GM21360 (cell line): ENCODE results near the gene NUBPL.
"Not testable (repeated sequence)": the region's sequence is repeated elsewhere in the genome, so short reads cannot be mapped to it uniquely, and the experiment has no call there.

Experiments
- ATAC-seq: cut with Tn5 transposase; IDR thresholded peaks from one replicate; pipeline ENCODE4 v1.9.1; 2021; ENCODE audit warnings: mild to moderate bottlenecking, moderate library complexity; ENCODE audit not compliant: unreplicated experiment

The NUBPL gene

DNA sequence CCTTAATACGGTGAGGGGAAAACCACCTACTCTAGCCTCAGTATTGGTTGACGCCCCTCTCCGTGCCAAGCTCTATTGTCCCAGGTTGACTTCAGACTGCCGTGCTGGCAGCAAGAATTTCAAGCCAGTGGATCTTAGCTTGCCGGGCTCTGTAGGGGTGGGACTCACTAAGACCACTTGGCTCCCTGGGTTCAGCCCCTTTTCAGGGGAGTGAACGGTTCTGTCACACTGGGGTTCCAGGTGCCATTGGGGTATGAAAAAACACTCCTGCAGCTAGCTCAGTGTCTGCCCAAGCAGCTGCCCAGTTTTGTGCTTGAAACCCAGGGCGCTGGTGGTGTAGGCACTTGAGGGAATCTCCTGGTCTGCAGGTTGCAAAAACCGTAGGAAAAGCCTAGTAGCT lies 107.1 kb downstream of the NUBPL start:
- no peak for ATAC-seq

DNA sequence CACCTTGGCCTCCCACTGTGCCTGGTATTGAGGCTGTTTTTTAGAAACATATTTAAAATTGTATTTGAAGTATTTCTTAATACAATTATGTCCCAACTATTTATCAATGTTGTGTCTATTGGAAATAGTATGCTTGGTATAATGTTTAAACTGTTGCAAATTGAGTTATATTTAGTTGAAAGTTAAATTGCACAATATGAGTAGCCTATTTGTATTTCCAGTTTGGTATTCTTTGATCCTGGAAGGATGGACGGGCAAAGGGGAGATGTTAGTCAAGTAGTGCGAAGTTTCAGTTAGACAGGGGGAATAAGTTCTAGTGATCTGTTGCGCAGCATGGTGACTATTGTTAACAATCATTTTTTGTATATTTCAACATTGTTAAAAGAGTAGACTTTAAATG lies 111.5 kb downstream of the NUBPL start:
- no peak for ATAC-seq

DNA sequence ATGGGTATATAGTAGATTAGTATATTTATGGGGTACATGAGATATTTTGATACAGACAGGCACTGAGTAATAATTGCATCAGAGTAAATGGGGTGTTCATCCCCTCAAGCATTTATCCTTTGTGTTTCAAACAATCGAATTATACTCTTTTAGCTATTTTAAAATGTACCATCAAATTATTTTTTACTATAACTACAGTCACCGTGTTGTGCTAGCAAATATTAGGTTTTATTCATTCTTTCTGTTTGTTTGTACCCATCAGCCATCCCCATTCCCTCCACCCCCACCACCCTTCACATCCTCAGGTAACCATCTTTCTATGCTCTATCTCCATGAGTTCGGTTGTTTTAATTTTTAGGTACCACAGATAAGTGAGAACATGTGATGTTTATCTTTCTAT lies 115.8 kb downstream of the NUBPL start:
- no peak for ATAC-seq

DNA sequence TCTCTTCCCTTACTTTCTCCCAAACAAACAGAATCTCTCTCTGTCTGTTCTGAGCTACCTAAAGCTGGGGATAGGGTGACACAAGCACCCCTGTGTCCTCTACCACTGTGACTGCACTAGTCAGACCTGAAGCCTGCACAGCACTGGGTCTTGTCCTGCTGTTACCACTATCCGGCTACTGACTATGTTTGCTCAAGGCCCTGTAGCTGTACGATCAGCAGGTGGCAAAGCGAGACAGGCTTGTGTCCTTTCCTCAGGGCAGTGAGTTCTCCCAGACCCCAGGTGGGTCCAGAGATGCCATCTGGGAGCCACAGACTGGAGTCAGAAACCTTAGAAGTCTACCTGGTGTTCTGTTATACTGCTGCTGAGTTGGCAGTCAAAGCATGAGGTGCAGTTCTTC lies 116.4 kb downstream of the NUBPL start:
- ATAC-seq, result no peak

DNA sequence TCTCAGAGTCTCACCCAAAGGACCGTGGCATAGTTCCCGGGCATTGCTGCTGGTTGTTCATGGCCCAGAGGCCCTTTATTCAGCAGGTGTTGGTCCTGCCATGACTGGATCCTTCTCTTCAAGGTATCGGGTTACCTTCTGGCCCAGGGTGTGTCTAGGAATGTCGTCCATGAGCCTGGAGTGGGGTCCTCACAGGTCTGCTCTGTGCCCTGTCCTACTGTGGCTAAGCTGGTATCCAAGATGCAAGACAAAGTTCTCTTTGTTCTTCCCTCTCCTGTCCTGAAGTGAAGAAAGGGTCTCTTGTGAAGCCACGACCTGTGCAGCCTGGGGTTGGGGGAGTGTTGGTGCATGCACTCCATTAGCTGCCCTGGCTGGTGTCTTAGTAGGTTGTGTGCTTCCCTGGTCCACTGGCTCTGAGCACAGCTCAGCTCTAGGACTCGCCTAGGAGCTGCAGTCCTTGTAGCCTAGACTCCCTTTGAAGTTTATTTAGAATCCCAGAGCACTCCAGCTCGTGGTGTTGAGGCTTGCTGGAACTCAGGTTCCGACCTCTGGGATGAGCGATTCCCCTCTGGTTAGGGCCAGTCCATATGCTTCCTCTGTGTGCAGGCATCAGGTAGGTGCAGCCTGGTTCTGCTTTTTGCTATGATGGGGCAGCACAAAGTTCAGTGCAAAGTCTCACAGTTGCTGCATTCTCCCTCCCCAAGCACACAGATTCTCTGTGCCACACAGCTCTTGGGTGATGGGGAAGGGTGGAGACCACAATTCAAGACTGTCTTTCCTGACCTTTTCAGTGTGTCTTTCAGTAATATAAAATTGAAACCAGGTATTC lies 117.4 kb downstream of the NUBPL start:
- ATAC-seq, result no peak

DNA sequence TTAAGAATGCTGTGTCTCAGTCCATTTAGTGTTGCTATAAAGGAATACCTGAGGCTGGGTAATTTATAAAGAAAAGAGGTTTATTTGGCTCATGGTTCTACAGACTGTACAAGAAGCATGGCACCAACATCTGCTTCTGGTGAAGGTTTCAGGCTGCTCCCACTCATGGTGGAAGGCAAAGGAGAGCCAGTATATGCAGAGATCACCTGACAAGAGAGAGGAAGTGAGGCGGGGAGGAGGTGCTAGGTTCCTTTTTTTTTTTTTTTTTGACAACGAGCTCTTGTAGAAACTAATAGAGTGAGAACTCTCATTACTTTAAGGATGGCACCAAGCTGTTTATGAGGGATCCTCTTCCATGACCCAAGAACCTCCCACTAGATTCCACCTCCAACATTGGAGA lies 121.6 kb downstream of the NUBPL start:
- ATAC-seq, result no peak

DNA sequence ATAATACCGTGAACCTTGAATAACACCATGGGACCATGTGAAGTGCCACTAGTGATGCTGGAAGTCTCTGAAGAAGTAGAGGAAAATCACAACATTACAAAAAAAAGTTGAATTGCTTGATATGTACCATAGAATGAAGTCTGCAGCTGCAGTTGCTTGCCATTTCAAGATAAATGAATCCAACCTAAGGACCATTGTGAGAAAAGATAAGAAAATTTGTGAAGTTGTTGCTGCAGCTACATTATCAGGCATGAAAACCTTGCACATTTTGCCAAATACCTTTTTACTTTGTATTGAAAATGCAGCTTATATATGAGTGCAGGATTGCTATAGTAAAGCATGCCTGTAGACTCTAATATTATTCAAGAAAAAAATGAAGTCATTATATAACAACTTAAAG lies 126.5 kb downstream of the NUBPL start:
- no peak for ATAC-seq

DNA sequence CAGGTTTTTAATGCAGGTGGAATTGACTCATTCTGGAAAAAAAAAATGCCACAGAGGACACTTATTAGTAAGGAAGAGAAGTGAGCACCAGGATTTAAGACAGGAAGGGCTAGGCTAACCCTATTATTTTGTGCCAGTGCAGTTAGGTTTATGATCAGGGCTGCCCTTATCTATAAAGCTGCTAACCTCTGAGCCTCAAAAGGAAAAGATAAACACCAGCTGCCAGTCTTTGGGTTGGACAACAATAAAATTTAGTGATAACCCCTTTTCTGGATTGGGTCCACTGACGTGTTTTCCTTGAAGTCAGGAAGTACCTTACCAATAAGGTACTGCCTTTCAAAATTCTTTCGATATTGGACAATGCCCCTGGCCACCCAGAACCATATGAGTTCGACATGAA lies 128.9 kb downstream of the NUBPL start:
- no peak for ATAC-seq

DNA sequence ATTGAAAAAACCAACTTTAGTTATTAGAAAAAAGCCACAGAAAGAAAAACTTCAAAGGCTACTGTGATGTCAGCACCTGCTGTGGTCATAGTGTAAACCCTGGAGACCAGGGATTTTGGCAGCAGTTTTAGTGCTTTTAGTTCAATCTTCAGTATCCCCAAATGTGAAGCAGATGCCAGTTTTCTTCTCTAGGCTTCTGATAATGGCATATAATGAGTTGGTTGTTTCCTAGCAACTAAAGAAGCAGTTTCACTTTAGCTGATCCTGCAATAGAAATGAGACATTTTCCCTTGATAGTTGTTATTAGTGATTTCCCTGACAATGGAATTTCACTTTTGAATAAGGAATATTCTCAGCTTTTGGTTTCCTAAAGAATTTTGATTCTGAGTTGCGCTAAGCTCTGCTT lies 131.2 kb downstream of the NUBPL start:
- no peak for ATAC-seq

DNA sequence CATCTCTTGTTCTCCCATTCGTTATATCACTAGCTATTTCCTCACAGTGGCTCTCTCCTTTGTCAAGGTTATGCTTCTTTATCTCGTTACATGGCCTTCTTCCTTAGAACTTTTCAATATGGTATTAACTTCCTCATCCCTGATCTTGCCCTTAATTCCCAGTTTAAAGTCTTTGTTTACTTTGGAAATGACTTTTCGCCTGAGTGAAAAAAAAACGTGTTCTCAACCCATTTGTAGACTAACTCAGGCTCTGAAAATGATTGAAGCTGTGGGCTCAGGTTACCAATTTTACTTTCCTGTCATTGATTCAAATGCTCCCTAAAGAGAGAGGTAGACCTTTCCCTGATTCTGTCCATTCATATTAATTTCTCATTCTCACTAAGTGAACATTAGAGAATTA lies 135.2 kb downstream of the NUBPL start:
- no peak for ATAC-seq

DNA sequence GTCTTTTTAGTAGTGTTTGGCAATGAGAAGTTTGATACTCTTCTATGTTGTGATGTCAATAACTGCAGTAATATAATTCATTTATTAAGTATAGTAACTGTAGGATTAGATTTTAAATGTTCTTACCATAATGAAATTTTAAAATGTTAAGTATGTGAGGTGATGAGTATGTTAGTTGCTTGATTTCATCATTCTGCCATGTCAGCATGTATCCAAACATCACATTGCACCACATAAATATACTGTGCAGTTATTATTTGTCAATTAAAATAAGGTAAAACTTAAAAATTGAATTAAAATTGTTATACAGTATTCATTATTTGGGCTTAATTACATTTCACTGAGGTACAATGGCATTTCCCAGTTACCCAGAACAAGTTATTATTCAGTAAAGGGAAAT lies 138.6 kb downstream of the NUBPL start:
- ATAC-seq, result no peak

DNA sequence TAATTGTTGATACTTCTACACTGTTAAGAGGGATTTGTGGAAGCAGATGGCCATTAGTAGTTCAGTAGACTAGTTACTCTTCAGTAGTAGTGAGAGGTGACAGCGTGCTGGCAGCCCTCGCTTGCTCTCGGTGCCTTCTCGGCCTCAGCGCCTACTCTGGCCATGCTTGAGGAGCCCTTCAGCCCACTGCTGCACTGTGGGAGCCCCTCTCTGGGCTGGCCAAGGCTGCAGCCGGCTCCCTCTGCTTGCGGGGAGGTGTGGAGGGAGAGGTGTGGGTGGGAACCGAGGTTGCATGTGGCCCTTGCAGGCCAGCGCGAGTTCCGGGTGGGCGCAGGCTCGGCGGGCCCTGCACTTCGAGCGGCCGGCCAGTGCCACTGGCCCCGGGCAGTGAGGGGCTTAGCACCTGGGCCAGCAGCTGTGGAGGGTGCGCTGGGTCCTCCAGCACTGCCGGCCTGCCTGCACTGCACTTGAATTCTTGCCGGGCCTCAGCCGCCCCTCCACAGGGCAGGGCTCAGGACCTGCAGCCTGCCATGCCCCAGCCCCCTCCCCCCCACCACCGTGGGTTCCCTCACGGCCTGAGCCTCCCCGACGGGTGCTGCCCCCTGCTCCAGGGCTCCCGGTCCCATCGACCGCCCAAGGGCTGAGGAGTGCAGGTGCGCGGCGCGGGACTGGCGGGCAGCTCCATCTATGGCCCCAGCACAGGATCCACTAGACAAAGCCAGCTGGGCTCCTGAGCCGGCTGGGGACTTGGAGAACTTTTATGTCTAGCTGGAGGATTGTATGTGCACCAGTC lies 139.3 kb downstream of the NUBPL start:
- no peak for ATAC-seq

DNA sequence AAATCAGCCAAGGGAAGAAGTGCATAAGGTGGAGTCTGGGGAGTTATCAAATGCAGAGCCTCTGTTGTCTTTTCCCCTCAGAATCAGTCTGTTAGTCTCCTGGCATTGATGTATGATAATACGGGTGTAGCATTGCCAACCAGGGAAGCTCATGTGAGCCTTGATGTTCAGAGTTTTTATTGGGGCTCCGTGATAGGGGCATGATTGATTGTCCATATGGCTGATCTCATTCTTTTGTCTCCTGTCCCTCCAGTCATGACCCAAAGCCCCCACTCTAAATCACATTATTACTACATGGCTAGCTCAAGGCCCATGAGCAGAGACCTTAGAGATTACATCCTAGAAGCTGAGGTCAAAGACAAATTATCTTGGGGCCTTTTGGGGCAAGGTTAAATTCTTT lies 140.9 kb downstream of the NUBPL start:
- no peak for ATAC-seq

DNA sequence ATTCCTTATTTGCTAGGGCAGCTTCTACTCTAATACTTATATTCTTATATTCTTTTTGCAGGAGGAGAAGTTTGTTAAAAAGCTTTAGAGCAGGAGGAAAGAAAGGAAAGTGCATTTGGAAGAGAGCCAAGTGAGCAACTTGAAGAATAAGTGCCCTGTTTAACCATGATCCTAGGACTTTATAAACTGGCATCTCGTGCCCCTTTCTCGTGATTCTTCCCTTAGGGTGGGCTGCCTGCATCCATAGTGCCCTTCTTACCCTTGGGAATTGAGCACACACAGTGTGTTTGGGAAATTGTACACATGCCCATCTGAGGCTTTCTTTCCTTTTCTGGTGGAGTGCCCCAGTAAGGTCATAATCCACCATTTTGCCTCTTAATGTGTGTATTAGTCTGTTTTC lies 141.9 kb downstream of the NUBPL start:
- no peak for ATAC-seq

DNA sequence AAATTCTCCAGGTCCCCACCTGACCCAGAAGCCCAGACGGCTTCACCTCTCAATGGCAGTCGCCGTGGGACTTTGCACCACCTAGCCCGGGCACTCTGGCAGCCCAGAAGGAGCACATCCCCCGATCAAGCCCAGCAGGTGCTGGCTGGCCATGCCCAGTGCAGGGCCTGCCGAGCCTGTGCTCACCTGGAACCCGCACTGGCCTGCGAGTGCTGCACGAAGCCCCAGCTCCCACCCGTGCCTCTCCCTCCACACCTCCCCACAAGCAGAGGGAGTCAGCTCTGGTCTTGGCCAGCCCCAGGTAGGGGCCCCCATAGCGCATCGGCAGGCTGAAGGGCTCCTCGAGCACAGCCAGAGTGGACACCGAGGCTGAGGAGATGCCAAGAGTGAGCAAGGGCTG lies 144.5 kb downstream of the NUBPL start:
- no peak for ATAC-seq

DNA sequence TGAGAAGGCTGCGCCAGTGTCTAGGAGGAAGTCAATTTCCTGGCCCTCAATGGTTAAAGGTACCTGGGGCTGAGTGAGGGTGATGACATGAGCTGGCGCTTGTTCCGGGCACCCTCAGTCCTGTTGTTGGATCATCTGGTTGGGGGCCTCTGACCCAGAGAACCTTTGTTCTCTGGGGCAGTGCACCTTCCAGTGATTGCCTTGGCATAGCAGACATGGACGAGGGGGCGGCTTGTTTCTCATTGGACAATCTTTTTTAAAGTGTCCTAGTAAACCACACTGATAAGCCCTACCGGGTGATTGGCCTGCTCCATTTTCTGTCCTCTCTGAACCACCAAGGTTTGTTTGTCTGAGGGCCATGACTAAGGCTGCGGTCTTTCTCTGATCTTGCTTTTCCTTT lies 147.5 kb downstream of the NUBPL start:
- not testable (repeated sequence) for ATAC-seq

DNA sequence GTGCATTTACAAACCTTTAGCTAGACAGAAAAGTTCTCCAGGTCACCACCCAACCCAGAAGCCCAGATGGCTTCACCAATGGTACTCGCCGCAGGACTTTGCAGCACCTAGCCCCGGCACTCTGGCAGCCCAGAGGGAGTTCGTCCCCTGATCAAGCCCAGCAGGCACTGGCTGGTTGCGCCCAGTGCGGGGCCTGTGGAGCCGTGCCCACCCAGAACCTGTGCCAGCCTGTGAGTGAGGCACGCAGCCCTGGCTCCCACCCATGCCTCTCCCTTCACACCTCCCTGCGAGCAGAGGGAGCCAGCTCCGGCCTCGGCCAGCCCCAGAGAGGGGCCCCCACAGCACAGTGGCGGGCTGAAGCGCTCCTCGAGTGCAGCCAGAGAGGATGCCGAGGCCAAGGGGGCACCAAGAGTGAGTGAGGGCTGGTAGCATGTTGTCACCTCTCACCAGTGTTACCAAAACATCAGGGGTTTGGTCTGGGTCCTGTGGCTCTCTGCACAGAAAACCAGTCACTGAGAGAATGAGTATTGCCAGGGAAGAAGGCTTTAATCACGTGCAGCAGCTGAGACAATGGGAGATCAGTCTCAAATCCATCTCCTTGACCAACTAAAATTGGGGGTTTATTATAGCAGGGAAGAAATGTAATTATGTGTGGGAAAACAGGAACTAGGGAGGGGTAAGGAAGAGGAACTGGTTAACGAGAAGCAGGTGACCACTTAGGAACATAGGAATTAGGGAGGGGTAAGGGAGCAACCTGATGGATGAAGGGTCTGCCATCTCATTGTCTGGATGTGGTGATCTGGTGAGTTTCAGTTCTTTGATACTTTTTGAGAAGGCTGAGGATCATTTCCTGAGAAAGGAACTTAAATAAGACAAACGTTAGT lies 151.3 kb downstream of the NUBPL start:
- ATAC-seq, result no peak

DNA sequence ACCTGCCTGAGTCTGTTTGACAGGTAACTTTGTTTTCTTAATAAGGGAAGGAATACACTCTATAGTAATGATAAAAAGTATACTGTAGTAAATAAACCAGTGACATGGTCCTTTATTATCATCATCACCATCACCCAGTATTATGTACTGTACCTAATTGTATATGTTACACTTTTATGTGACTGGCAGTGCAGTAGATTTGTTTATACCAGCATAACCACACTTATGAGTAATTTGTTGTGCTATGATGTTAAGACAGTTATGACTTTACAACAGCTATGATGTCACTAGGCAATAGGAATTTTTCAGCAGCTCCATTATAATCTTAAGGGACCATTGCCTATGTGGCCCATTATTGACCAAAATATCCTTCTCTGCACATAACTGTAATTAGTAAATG lies 155.0 kb downstream of the NUBPL start:
- no peak for ATAC-seq

DNA sequence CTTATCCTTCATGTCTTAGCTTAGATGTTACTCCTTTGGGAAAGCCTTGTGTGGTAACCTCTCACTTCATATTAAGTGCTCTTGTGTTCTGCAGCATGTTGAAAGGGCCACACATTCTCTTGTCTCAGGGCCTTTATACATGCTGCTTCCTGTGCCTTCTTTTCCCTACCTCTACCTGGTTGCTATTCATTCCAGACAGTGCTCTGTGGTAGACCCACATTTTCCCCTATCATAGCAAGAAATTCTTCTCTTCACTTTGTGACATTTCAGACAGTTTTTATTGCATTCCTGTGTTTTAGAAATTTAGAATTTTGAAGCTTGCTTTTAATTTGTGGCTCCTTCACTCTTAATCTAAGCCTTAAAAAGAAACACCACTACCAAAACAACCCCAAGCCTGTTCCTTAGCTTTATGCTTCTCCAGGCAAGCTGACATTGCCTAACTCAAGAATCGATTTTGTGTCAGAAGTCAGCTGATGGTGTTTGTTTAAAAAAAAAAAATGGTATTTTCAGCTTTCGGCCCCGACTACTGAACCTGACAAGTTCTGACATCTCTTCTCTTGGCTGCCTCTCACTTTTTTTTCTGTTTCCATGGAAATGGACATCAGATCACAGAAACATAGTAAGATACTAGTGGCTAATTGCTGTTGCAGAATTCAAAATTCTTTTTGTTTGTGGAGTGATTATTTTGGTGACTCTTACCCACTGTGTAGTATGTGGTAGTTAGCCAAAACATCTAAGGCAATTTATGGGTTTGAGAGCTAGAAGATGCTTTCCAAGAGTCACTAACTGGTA lies 156.3 kb downstream of the NUBPL start:
- no peak for ATAC-seq

DNA sequence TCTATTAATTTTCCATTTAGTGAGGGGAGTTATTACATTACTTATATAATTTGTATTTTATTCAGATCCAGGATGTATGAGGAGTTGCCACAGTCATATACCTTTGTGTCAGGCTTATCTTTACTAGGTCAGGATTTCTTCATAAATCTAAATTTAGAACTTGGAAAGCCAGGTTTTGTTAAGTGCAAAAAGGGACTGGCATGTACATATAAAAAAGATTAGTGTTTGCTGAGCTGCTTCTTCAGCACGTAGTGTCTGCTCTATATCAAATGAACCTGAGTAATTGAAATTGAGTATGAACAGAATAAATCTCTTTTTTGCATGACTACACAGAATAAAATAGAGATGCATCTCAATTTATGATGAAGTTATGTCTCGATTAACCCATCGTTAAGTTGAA lies 157.4 kb downstream of the NUBPL start:
- ATAC-seq, result no peak

DNA sequence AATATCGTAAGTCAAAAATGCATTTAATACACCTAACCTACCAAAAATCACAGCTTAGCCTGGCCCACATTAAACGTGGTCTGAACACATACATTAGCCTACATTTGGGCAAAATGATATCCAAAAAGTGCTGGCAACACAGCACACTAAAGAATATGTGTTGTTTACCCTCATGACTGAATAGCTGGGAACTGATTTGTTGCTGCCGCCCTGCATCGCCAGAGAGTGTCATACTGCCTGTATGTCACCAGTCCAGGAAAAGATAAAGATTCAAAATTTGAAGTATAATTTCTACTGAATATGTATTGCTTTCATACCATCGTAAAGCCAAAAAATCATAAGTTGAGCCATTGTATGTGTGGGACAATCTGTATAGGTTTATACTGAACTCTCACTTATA lies 157.8 kb downstream of the NUBPL start:
- ATAC-seq, result no peak
